Adrenal gland (tissue), 12 donors: Measurements from ENCODE around the gene ATF7. TPM values are rescaled to one million over a fixed set of nuclear protein-coding genes. Genes with fewer than 3 reads are reported as not detected.

Source experiments
- DNase-seq, 7 donors: peaks; one replicate each; pipeline ENCODE4 v3.0.0-alpha.2; 2019 to 2020
- H3K27ac ChIP-seq, 5 donors: fragments of 200-600 bp; sonication (generic) in 4 of 5; 1 replicate in 3 of 5; 2 replicates in 2 of 5; pipeline versions ENCODE4 v1.5.1 to v1.8.0; 2016 to 2020; ENCODE audit warnings: mild to moderate bottlenecking in 1 of 5
- H3K27me3 ChIP-seq: fragments of 200-600 bp; 2 replicates; pipeline ENCODE4 v1.8.0; 2021
- H3K36me3 ChIP-seq, 2 donors: fragments of 200-600 bp; replicated peaks in 1 of 2; 1 replicate in 1 of 2; 2 replicates in 1 of 2; pipeline versions ENCODE4 v1.5.1 to v1.8.0; 2018 to 2022
- H3K4me1 ChIP-seq, 2 donors: fragments of 200-600 bp; replicated peaks in 1 of 2; 1 replicate in 1 of 2; 2 replicates in 1 of 2; pipeline versions ENCODE4 v1.5.1 to v1.8.0; 2018 to 2021
- H3K4me3 ChIP-seq, 4 donors: fragments of 200-600 bp; sonication (generic) in 3 of 4; one replicate each; pipeline ENCODE4 v1.5.1; 2016 to 2018
- H3K9me3 ChIP-seq, 3 donors: fragments of 200-600 bp; sonication (generic) in 1 of 3; replicated peaks in 1 of 3; 1 replicate in 2 of 3; 2 replicates in 1 of 3; pipeline versions ENCODE4 v1.5.1 to v1.8.0; 2016 to 2021
- CTCF ChIP-seq, 6 experiments: fragments of 450-650 bp in 4 of 6; fragments of 200-600 bp in 2 of 6; sonication (generic) in 1 of 6; IDR thresholded peaks; 1 replicate in 5 of 6; 2 replicates in 1 of 6; pipeline versions ENCODE4 v1.5.1 to v1.8.0; 2016 to 2021; ENCODE audit warnings: antibody characterized with exemption in 6 of 6, mild to moderate bottlenecking in 2 of 6, moderate library complexity in 1 of 6
- POLR2A ChIP-seq, 2 donors: fragments of 450-650 bp; IDR thresholded peaks; one replicate each; pipeline ENCODE4 v1.6.1; 2017; ENCODE audit warnings: antibody characterized with exemption in 2 of 2, mild to moderate bottlenecking in 2 of 2, moderate library complexity in 1 of 2
- WGBS, 4 donors: extraction: QIAGEN DNeasy Blood & Tissue Kit in 2 of 4; methylation state at CpG; one replicate each; pipeline versions ENCODE4 v1.1.5 to v1.1.7; 2013 to 2017; 5-methylcytosine and 5-hydroxymethylcytosine counted together
- intact Hi-C, 2 donors: fragments of 100-400 bp; cut with DNase I; formaldehyde crosslinking; loops; one replicate each; pipeline versions ENCODE4 v1.14.1 to v1.15.0; 2022 to 2023
- polyA plus RNA-seq, 3 donors: library from polyadenylated mRNA; stranded (reverse); fragments of 200-250 nt in 2 of 3; fragments of 350-450 nt in 1 of 3; fragmentation: Illumina TruSeq in 1 of 3; extraction: RNeasy Lipid Tissue Mini Kit (QIAGEN cat#74804) in 1 of 3; gene quantifications; one replicate each; pipeline ENCODE4 v1.2.3, GENCODE V29; 2013 to 2014
- total RNA-seq, 9 donors: library from RNA; depleted of rRNA in 4 of 9; stranded (reverse); fragments of >200 nt in 4 of 9; fragments of 120-200 nt in 1 of 9; fragmentation: NEBNext Ultra II Directional in 1 of 9; extraction: Animal tissue kit (Norgen Biotek cat#: 25700) in 1 of 9; gene quantifications; one replicate each; pipeline versions ENCODE4 v1.1.0 to v1.2.4, GENCODE V29; 2013 to 2023
- donor health status: healthy with polysubstance abuse.
- donor health status: Bipolar disorder and iron deficiency.
- donor health status: DM: yes; HTN: yes; CAD: no.
- donor health status: DM: no; HTN: no; CAD: no.
- donor health status: DM: no; HTN: no; CAD: no.
- donor health status: DM: yes; HTN: yes; CAD: no.

ATF7 gene
- total and polyA plus RNA-seq, 12 donors: 12.1 to 41.7 (median 27.5) TPM

- intact Hi-C loops: loop anchor here in 1 of 2 donors (5.0 to 10.0 kb wide), 2 partner anchors 134 to 201 kb away; partner anchors contain the start of gene ATP5MC2
- peak overlapping the region in 3 of 5 donors; percentile 7 to 53 (median 51) for H3K27ac ChIP-seq
- H3K9me3 ChIP-seq: no peaks in the 10 kb centered on the region
- peak; percentile 45 to 87 (median 73) for DNase-seq
- TF ChIP-seq CTCF (IDR thresholded peaks at IDR 0.05): peak; percentile 69 to 99 (median 92)
- TF ChIP-seq POLR2A (IDR thresholded peaks at IDR 0.05): no peak
- H3K36me3 ChIP-seq: peaks cover 0 to 23% of the 10 kb centered on the region in 2 donors
- no peak overlapping the region for H3K4me3 ChIP-seq
- WGBS, 4 donors: 18 to 27% (median 20%) methylated on average over 5 of the region's 5 CpGs
- H3K27me3 ChIP-seq: no peaks in the 10 kb centered on the region
- H3K4me1 ChIP-seq: peaks cover 7 to 18% of the 10 kb centered on the region in 2 donors
Measured at GRCh38 chr12:53543539-53543938, 82.6 kb downstream of the ATF7 start.

GRCh38 chr12:53539526-53539925, 86.7 kb downstream of the ATF7 start:
- peaks cover 0 to 44% of the 10 kb centered on the region in 2 donors for H3K36me3 ChIP-seq
- H3K9me3 ChIP-seq: no peaks in the 10 kb centered on the region
- intact Hi-C loops: no loop called here
- TF ChIP-seq CTCF (IDR thresholded peaks at IDR 0.05): no peak
- no peak for TF ChIP-seq POLR2A (IDR thresholded peaks at IDR 0.05)
- DNase-seq: no peak
- H3K4me1 ChIP-seq: peaks cover 12 to 30% of the 10 kb centered on the region in 2 donors
- peak overlapping the region in 2 of 5 donors; percentile 81 to 85 for H3K27ac ChIP-seq
- H3K27me3 ChIP-seq: no peaks in the 10 kb centered on the region
- H3K4me3 ChIP-seq: no peak overlapping the region
- WGBS, 4 donors: 94 to 100% (median 98%) methylated on average over 3 of the region's 3 CpGs

- intact Hi-C loops: no loop called here
- DNase-seq: peak; percentile 50 to 86 (median 83)
- H3K4me1 ChIP-seq: peaks cover 12 to 20% of the 10 kb centered on the region in 2 donors
- no peaks in the 10 kb centered on the region for H3K9me3 ChIP-seq
- peak overlapping the region; percentile 30 to 85 (median 77) for H3K27ac ChIP-seq
- WGBS, 4 donors: 3 to 15% (median 8%) methylated on average over 1 of the region's 1 CpG
- H3K36me3 ChIP-seq: peaks cover 0 to 55% of the 10 kb centered on the region in 2 donors
- TF ChIP-seq POLR2A (IDR thresholded peaks at IDR 0.05) (no peak), CTCF (IDR thresholded peaks at IDR 0.05) (no peak)
- H3K4me3 ChIP-seq: no peak overlapping the region
- no peaks in the 10 kb centered on the region for H3K27me3 ChIP-seq
Measured at GRCh38 chr12:53538209-53538689, 87.9 kb downstream of the ATF7 start.

- Histone ChIP-seq H3K4me3 (no peak overlapping the region), H3K36me3 (peaks cover 0 to 56% of the 10 kb centered on the region in 2 donors), H3K9me3 (no peaks in the 10 kb centered on the region), H3K27me3 (no peaks in the 10 kb centered on the region), H3K4me1 (peaks cover 12 to 19% of the 10 kb centered on the region in 2 donors), H3K27ac (no peak overlapping the region)
- intact Hi-C loops: no loop called here
- no peak for TF ChIP-seq POLR2A (IDR thresholded peaks at IDR 0.05)
- peak in 1 of 7 donors; percentile 16 for DNase-seq
- WGBS, 4 donors: 89 to 94% (median 92%) methylated on average over 3 of the region's 3 CpGs
Measured at GRCh38 chr12:53536962-53537361, 89.2 kb downstream of the ATF7 start.

- no peak for DNase-seq
- peaks cover 4 to 11% of the 10 kb centered on the region in 2 donors for H3K4me1 ChIP-seq
- peaks cover 0 to 82% of the 10 kb centered on the region in 2 donors for H3K36me3 ChIP-seq
- TF ChIP-seq POLR2A (IDR thresholded peaks at IDR 0.05) (no peak), CTCF (IDR thresholded peaks at IDR 0.05) (no peak)
- no peaks in the 10 kb centered on the region for H3K27me3 ChIP-seq
- 72 to 79% (median 77%) methylated on average over 2 of the region's 2 CpGs for WGBS, 4 donors
- no peaks in the 10 kb centered on the region for H3K9me3 ChIP-seq
- H3K27ac ChIP-seq: no peak overlapping the region
- H3K4me3 ChIP-seq: no peak overlapping the region
- intact Hi-C loops: no loop called here
Measured at GRCh38 chr12:53533471-53533870, 92.7 kb downstream of the ATF7 start.
